ENCODE data around the gene RELL2.

GRCh38 chr5:141654298-141654697 is 17.5 kb downstream of the RELL2 start:
- no peak for TF ChIP-seq CTCF (IDR thresholded peaks at IDR 0.05)
- no peak for TF ChIP-seq POLR2A (IDR thresholded peaks at IDR 0.05)
- TF ChIP-seq POLR2AphosphoS5 (IDR thresholded peaks at IDR 0.05), result no peak
- no peak for TF ChIP-seq EP300 (IDR thresholded peaks at IDR 0.05)
